Measurements from ENCODE around the gene HSD17B1. TPM values are rescaled to one million over a fixed set of nuclear protein-coding genes. Genes with fewer than 3 reads are reported as not detected.

HSD17B1 gene
- total and polyA plus RNA-seq, 2 of the 13 experiments (the other 11 are each of a cell fraction or from before 2014, with no cell fraction given), result 0.54 to 0.93 TPM

- TF ChIP-seq, protein P1, sequence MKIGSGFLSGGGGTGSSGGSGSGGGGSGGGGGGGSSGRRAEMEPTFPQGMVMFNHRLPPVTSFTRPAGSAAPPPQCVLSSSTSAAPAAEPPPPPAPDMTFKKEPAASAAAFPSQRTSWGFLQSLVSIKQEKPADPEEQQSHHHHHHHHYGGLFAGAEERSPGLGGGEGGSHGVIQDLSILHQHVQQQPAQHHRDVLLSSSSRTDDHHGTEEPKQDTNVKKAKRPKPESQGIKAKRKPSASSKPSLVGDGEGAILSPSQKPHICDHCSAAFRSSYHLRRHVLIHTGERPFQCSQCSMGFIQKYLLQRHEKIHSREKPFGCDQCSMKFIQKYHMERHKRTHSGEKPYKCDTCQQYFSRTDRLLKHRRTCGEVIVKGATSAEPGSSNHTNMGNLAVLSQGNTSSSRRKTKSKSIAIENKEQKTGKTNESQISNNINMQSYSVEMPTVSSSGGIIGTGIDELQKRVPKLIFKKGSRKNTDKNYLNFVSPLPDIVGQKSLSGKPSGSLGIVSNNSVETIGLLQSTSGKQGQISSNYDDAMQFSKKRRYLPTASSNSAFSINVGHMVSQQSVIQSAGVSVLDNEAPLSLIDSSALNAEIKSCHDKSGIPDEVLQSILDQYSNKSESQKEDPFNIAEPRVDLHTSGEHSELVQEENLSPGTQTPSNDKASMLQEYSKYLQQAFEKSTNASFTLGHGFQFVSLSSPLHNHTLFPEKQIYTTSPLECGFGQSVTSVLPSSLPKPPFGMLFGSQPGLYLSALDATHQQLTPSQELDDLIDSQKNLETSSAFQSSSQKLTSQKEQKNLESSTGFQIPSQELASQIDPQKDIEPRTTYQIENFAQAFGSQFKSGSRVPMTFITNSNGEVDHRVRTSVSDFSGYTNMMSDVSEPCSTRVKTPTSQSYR (CRISPR knock-in tag; IDR thresholded peaks at IDR 0.05; ENCODE audit: borderline replicate concordance), result peak; percentile 84
- TF ChIP-seq ZNF350 (CRISPR knock-in tag; IDR thresholded peaks at IDR 0.05; ENCODE audit: borderline replicate concordance, low read depth) (peak; percentile 82; the same call in 1 of the 2 replicates), TBX3 (IDR thresholded peaks at IDR 0.05; ENCODE audit: borderline replicate concordance) (no peak), ZNF724P (CRISPR knock-in tag; IDR thresholded peaks at IDR 0.05; ENCODE audit: borderline replicate concordance) (peak; percentile 21; the same call in 1 of the 2 replicates), NBN (conservative IDR thresholded peaks at IDR 0.05) (no peak), SP140L (CRISPR knock-in tag; IDR thresholded peaks at IDR 0.05; ENCODE audit: borderline replicate concordance) (0 out of 2 replicates have a peak, but pooled peaks have one; percentile 87), ARHGAP35 (CRISPR knock-in tag; IDR thresholded peaks at IDR 0.05; ENCODE audit: borderline replicate concordance) (peak; percentile 70; the same call in 1 of the 2 replicates), ZNF609 (CRISPR knock-in tag; IDR thresholded peaks at IDR 0.05; ENCODE audit: borderline replicate concordance) (peak; percentile 55; the same call in 1 of the 2 replicates), ZNF784 (CRISPR knock-in tag; IDR thresholded peaks at IDR 0.05; ENCODE audit: borderline replicate concordance) (peak; percentile 44; the same call in 1 of the 2 replicates), ZNF746 (CRISPR knock-in tag; IDR thresholded peaks at IDR 0.05) (peak; percentile 72), ZNF772 (CRISPR knock-in tag; IDR thresholded peaks at IDR 0.05) (peak; percentile 89), NCOR1 (IDR thresholded peaks at IDR 0.05; ENCODE audit: borderline replicate concordance, low read length) (no peak; the same call in 1 of the 2 replicates), GMEB1 (CRISPR knock-in tag; IDR thresholded peaks at IDR 0.05; ENCODE audit: borderline replicate concordance) (peak; percentile 70), KAT8 (CRISPR knock-in tag; IDR thresholded peaks at IDR 0.05) (peak; percentile 79)
- TF ChIP-seq, protein P2, sequence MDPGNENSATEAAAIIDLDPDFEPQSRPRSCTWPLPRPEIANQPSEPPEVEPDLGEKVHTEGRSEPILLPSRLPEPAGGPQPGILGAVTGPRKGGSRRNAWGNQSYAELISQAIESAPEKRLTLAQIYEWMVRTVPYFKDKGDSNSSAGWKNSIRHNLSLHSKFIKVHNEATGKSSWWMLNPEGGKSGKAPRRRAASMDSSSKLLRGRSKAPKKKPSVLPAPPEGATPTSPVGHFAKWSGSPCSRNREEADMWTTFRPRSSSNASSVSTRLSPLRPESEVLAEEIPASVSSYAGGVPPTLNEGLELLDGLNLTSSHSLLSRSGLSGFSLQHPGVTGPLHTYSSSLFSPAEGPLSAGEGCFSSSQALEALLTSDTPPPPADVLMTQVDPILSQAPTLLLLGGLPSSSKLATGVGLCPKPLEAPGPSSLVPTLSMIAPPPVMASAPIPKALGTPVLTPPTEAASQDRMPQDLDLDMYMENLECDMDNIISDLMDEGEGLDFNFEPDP (CRISPR knock-in tag; conservative IDR thresholded peaks at IDR 0.05), result no peak
Observed at GRCh38 chr17:42536372-42537155, 16.2 kb upstream of the HSD17B1 start (continued).
